Breast epithelium (tissue), 4 donors: Measurements from ENCODE around the gene AGBL3. TPM values are rescaled to one million over a fixed set of nuclear protein-coding genes. Genes with fewer than 3 reads are reported as not detected.
A peak's percentile ranks its signal among the peaks of the same experiment; 100 is the strongest.

Experiments
- DNase-seq, 2 donors: peaks; one replicate each; pipeline ENCODE4 v3.0.0-alpha.2; 2019; ENCODE audit warnings: low spot score in 2 of 2
- H3K27ac ChIP-seq, 2 donors: fragments of 200-600 bp; sonication (generic) in 1 of 2; one replicate each; pipeline ENCODE4 v1.5.1; 2016 to 2019; ENCODE audit warnings: mild to moderate bottlenecking in 1 of 2
- H3K27me3 ChIP-seq, 2 donors: fragments of 200-600 bp; sonication (generic) in 1 of 2; one replicate each; pipeline versions ENCODE4 v1.5.1 to v1.6.0; 2017 to 2019; ENCODE audit warnings: control low read depth in 1 of 2, mild to moderate bottlenecking in 1 of 2
- H3K36me3 ChIP-seq: fragments of 200-600 bp; one replicate; pipeline ENCODE4 v1.5.1; 2019
- H3K4me1 ChIP-seq, 2 donors: fragments of 200-600 bp; sonication (generic); one replicate each; pipeline ENCODE4 v1.5.1; 2016 to 2019; ENCODE audit warnings: control low read depth in 1 of 2
- H3K4me3 ChIP-seq, 3 donors: fragments of 200-600 bp; sonication (generic); 1 replicate in 2 of 3; 2 replicates in 1 of 3; pipeline ENCODE4 v1.5.1; 2016 to 2019; ENCODE audit warnings: mild to moderate bottlenecking in 3 of 3, moderate library complexity in 2 of 3
- H3K9me3 ChIP-seq, 2 donors: fragments of 200-600 bp; sonication (generic) in 1 of 2; one replicate each; pipeline ENCODE4 v1.5.1; 2016 to 2019; ENCODE audit warnings: control low read depth in 1 of 2
- POLR2A ChIP-seq: fragments of 450-650 bp; IDR thresholded peaks from one replicate; pipeline ENCODE4 v1.6.1; 2016; ENCODE audit warnings: antibody characterized with exemption, mild to moderate bottlenecking, moderate library complexity
- POLR2AphosphoS5 ChIP-seq, 3 donors: sonication (generic); formaldehyde crosslinking; IDR thresholded peaks; one replicate each; pipeline ENCODE4 v1.6.1; 2017; ENCODE audit warnings: antibody characterized with exemption in 3 of 3
- intact Hi-C: fragments of 100-400 bp; cut with DNase I; formaldehyde crosslinking; loops from one replicate; pipeline ENCODE4 v1.15.1; 2023; ENCODE audit warnings: low total_unique reads
- total RNA-seq, 3 donors: library from RNA; depleted of rRNA; stranded (reverse); fragments of >200 nt; gene quantifications; one replicate each; pipeline ENCODE4 v1.1.0, GENCODE V29; 2016
- TF ChIP-seq, protein P1 (sequence below), 3 donors: fragments of 450-650 bp; IDR thresholded peaks; one replicate each; pipeline ENCODE4 v1.5.1; 2016 to 2017; ENCODE audit warnings: antibody characterized with exemption in 3 of 3, mild to moderate bottlenecking in 3 of 3, moderate library complexity in 3 of 3

The AGBL3 gene
- total RNA-seq, 3 donors from 2014 or later: 2.2 to 5.1 (median 4.3) TPM

DNA sequence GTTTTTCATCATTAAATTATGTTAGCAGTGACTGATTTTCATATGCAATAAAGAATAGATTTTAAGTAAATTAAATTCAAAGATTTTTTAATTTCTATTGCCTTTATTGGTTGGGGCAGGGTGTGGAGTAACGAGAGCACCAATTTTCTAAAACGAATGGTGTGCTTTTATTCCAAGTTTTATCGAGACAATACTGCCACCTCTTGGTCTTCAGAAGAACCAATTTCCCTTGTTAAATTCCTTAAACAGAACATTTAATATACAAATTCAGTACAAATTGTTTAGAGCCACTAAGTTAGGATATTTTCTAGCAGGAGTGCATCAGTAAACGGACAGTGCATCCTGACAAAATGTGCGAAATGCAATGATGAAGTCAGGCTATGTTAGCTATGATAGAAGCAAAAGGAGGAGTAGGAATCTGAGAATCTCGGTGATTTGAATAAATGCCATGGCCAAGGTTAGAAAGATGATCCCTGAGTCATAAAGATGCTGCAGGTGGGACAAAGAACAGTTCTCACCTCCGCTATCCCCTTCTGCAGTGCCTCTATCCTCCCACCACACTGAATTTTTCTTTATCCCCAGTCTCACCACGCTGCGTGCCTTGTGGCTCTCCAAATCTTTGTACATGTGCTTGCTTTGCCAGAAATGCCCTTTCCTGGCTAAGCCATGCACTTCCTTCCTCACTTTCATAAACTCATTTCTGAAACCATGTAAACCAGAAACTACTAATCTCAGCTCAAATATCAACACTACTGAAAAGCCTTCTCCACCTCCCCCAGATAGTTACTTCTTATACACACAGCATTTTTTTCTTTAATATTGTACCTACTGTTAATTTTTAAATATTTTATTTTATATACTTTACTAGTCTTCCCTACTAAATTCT, 31.9 kb upstream of the AGBL3 start:
- no peaks in the 10 kb centered on the region for H3K4me1 ChIP-seq
- H3K9me3 ChIP-seq: no peaks in the 10 kb centered on the region
- H3K27me3 ChIP-seq: no peaks in the 10 kb centered on the region
- DNase-seq: no peak
- no peak overlapping the region for H3K4me3 ChIP-seq
- no peak overlapping the region for H3K27ac ChIP-seq
- TF ChIP-seq, protein P1, sequence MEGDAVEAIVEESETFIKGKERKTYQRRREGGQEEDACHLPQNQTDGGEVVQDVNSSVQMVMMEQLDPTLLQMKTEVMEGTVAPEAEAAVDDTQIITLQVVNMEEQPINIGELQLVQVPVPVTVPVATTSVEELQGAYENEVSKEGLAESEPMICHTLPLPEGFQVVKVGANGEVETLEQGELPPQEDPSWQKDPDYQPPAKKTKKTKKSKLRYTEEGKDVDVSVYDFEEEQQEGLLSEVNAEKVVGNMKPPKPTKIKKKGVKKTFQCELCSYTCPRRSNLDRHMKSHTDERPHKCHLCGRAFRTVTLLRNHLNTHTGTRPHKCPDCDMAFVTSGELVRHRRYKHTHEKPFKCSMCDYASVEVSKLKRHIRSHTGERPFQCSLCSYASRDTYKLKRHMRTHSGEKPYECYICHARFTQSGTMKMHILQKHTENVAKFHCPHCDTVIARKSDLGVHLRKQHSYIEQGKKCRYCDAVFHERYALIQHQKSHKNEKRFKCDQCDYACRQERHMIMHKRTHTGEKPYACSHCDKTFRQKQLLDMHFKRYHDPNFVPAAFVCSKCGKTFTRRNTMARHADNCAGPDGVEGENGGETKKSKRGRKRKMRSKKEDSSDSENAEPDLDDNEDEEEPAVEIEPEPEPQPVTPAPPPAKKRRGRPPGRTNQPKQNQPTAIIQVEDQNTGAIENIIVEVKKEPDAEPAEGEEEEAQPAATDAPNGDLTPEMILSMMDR (IDR thresholded peaks at IDR 0.05): peak in 2 of 3 donors; percentile 52 to 57
- TF ChIP-seq POLR2A: no peak
- H3K36me3 ChIP-seq: no peaks in the 10 kb centered on the region
- intact Hi-C loops: loop anchor here (5.0 kb wide), 1 partner anchor 483 kb away; no protein-coding TSS in a partner anchor

DNA sequence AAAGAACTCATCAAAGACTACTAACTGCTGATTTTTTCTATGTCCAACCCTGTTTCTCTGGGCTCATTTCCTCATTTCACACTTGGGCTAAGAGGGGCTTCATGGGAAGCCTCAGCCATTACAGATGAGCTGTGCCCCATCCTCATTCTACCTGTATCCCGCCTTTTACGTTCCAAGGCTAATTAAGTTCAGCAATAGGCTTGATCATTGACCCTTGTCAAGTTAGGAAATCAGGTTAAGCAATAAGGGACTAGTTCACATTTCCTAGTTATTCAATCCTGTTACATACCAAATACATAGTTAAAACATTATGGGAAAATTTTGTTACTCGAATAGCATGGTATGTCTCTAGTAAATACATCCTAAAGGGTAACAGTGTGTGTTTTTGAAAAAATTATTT, 29.3 kb upstream of the AGBL3 start:
- Histone ChIP-seq H3K4me3 (no peak overlapping the region), H3K4me1 (no peaks in the 10 kb centered on the region), H3K36me3 (no peaks in the 10 kb centered on the region), H3K27ac (no peak overlapping the region), H3K27me3 (no peaks in the 10 kb centered on the region), H3K9me3 (no peaks in the 10 kb centered on the region)
- intact Hi-C loops: no loop called here
- DNase-seq: no peak
- TF ChIP-seq POLR2AphosphoS5 (IDR thresholded peaks at IDR 0.05) (no peak), POLR2A (no peak)
- TF ChIP-seq, protein P1 (IDR thresholded peaks at IDR 0.05): no peak

DNA sequence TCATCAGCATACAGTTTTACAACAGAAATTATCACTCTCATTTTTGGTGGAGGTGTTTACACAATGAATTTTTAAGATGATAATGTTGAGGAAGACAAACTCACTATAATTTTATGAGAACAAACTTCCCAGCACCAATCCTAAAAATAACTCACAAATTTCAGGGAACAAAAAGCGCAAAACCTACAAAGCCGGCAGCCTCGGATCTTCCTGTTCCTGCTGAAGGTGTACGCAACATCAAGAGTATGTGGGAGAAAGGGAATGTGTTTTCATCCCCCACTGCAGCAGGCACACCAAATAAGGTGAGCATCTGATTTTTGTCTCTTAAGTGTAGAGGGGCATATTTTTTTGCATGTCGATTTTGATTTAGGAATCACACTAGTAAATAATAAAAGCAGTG, 26.5 kb upstream of the AGBL3 start:
- H3K27ac ChIP-seq: no peak overlapping the region
- TF ChIP-seq POLR2AphosphoS5 (IDR thresholded peaks at IDR 0.05) (no peak), POLR2A (no peak)
- TF ChIP-seq, protein P1 (IDR thresholded peaks at IDR 0.05): no peak
- intact Hi-C loops: no loop called here
- H3K9me3 ChIP-seq: no peaks in the 10 kb centered on the region
- H3K4me1 ChIP-seq: no peaks in the 10 kb centered on the region
- H3K36me3 ChIP-seq: no peaks in the 10 kb centered on the region
- no peak for DNase-seq
- no peaks in the 10 kb centered on the region for H3K27me3 ChIP-seq
- no peak overlapping the region for H3K4me3 ChIP-seq

DNA sequence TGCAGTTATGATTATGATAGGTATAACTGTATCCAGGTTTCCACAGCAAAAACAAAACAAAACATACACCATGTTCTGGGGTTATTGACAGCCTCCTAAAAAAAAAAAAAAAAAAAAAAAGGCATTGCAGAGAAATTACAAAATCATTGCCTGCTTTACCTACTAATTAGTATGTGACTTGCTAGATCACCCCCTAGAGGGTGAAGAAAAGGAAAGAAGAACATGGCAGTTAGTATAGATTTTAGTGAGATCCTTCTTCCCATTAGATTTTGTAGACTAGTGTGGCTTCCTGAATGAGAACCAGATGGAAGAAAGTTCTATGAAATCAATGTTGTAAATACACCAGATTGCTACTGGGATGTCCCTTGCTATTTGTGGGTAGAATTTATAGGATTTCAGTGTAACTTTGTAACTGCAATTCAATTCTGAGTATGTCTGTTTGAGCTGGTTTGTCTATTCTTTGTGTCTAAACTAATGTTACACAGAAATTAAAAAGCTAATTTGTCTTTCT, 24.0 kb upstream of the AGBL3 start:
- intact Hi-C loops: no loop called here
- Histone ChIP-seq H3K27ac (no peak overlapping the region), H3K4me1 (no peaks in the 10 kb centered on the region), H3K36me3 (no peaks in the 10 kb centered on the region), H3K27me3 (no peaks in the 10 kb centered on the region), H3K4me3 (no peak overlapping the region), H3K9me3 (no peaks in the 10 kb centered on the region)
- TF ChIP-seq POLR2A: no peak
- TF ChIP-seq, protein P1 (IDR thresholded peaks at IDR 0.05): no peak
- no peak for DNase-seq

DNA sequence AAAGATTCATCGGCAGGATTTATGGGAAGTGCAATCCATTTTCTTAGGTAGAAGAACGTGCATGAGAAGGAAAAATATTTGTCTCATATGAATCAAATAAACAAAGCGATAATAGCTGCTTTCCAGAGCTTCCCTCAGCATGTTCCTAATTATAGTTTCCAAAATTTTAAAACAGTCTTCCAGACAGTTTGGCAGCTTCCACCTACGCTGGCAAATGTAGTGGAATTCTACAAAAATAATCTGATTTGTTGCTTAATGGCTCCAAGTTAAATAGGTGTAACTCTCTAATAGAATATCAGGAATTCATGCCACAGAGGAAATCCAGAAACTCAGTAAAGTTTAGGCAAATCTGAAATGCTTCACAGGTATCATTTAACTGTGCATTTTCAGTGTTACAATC, 23.3 kb upstream of the AGBL3 start:
- Histone ChIP-seq H3K27ac (no peak overlapping the region), H3K4me1 (no peaks in the 10 kb centered on the region), H3K9me3 (no peaks in the 10 kb centered on the region), H3K36me3 (no peaks in the 10 kb centered on the region), H3K27me3 (no peaks in the 10 kb centered on the region), H3K4me3 (no peak overlapping the region)
- DNase-seq: no peak
- intact Hi-C loops: no loop called here
- TF ChIP-seq POLR2AphosphoS5 (IDR thresholded peaks at IDR 0.05) (no peak), POLR2A (no peak)
- TF ChIP-seq, protein P1 (IDR thresholded peaks at IDR 0.05): no peak
